GM21367 (cell line): ENCODE measurements around the gene SLC13A3.

Experiments
- ATAC-seq: cut with Tn5 transposase; IDR thresholded peaks from one replicate; pipeline ENCODE4 v1.9.1; 2021; ENCODE audit not compliant: unreplicated experiment

Gene SLC13A3

DNA sequence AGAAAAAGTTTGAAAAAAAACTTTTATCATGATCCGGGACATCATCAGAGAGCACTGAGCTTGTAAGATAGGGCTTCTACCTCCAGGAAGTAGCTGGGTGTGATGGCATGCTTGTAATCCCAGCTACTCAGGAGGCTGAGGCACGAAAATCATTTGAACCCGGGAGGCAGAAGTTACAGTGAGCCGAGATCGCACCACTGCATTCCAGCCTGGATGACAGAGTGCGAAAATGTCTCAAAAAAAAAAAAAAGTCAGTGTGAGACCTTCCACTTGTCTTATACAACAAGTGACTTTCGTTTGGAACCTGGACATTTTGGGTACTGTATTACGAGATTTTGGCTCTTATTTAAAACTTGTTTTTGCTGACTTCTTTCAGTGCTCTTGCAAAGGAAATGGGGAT, 5.9 kb upstream of the SLC13A3 start:
- no peak for ATAC-seq

DNA sequence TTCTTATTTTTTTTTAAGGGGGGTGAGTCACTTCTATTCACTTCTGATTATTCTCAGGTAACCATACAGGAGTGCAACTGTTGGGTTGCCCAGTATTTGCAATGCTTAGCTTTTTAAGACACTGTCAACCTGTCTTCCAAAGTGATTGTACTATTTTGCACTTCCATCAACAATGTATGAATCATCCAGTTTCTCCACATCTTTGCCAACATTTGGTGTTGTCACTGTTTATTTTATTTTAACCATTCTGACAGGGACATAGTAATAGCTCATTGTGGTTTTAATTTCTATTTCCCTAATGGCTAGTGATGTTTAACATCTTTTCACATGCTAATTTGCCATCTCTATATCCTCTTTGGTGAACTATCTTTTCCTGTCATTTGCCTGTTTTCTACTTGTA, 1.4 kb upstream of the SLC13A3 start:
- no peak for ATAC-seq

DNA sequence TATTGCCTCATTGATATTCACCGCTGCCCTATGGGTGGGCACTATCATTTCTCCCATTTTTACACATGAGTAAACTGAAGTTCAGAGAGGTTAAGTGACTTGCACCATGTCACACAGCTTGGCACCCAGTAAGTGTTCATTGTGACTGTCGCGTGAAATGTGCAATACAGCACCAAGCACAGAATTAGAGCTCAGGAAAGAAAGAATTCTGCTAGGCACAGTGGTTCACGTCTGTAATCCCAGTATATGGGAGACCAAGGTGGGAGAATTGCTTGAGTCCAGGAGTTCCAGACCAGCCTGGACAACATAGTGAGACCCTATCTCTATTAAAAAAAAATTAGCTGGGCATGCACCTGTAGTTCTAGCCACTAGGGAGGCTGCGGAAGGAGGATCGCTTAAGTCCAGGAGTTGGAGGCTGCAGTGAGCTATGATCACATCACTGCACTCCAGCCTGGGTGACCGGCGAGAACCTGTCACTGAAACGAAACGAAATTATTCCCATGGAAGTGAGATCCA, 626 bp downstream of the SLC13A3 start:
- no peak for ATAC-seq

DNA sequence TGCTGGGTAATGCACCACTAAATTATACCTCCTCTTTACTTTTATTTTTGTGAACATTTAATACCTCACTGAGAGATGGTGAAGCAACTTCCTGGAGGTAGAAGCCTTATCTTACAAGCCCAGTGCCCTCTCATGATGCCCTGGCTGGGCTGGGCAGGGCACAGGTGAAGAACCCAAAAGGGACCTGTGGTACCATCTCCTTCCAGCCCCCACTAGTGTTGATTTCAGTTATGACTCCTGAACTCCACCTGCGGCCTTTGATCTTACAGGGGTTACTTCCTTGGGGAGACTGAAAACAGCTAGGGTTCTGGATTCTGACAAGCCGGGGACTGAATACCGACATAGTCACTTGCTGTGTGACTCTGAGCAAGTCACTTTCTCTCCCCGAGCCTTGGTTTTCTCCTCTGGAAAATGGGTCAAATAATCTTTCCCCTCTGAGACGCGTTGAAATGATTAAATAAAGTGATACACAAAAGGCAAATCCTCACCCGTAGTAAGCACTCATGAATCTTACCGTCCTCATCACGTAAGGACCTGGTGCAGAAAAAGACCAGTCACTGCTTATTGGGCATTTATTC, 1.2 kb downstream of the SLC13A3 start:
- no peak for ATAC-seq

DNA sequence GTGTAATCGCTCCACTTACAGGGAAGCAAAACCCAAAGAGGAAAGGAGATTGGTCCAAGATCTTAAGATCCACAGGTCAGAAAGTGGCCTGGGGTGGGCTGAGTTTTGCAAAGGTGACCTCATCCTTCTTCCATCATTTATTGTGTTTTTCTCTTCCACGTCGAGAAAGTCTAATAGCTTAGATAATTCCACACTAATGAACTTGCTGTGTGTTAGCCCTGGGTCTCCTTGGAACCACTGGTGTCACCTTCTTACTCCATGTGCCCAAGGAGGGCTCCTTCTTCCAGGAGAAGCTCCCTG, 1.7 kb downstream of the SLC13A3 start:
- no peak for ATAC-seq

DNA sequence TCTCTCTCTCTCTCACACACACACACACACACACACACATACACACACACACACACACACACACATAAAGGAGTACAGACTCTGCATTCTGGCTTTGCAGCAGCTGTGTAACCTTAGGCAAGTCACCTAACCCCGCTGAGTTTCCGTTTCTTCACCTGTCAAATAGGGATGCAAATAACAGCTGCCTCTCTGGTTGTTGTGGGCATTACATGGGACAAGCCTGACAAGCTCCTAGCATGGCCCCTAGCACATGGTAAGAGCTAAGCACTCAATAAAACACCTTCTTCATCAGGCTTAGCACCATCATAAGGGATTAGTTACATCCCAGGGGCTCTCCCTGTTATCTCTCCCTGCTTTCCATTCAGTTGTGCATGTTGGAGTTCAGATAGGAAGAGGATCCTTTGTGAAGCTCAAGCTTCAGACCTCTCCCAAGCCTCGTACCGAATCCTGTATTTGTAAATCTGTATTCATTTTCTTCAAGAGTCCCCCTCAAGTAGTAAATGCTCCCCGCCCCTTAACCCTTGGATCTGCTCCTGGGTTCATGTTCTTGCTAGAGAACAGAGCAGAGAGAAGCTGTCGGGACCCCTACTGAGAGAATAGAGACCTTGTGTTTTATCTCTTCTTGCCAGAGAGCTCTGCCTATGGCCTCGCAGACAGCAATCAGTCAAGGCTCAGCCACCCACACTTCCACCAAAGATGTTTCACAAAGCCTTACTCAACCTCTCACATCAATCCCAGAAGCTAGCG, 2.2 kb downstream of the SLC13A3 start:
- no peak for ATAC-seq

DNA sequence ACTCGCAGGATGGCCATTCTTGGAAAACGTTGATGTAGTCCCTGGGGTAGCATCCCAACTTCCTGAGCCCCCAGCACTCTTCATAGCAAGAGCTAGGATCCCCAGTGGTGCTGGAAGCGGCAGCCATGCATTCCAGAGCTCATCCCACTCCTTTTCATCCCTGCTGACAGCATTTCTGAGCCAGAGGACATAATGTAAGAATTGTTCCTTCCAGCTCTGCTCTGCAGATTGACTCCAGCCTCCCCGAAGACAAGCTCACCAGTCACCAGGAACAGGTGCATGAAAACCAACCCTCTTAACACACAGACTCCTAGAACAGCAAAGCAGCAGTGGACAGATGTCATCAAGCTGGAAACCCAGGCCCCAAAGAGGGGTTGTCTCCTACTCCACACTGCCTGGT, 3.8 kb downstream of the SLC13A3 start:
- ATAC-seq = no peak

DNA sequence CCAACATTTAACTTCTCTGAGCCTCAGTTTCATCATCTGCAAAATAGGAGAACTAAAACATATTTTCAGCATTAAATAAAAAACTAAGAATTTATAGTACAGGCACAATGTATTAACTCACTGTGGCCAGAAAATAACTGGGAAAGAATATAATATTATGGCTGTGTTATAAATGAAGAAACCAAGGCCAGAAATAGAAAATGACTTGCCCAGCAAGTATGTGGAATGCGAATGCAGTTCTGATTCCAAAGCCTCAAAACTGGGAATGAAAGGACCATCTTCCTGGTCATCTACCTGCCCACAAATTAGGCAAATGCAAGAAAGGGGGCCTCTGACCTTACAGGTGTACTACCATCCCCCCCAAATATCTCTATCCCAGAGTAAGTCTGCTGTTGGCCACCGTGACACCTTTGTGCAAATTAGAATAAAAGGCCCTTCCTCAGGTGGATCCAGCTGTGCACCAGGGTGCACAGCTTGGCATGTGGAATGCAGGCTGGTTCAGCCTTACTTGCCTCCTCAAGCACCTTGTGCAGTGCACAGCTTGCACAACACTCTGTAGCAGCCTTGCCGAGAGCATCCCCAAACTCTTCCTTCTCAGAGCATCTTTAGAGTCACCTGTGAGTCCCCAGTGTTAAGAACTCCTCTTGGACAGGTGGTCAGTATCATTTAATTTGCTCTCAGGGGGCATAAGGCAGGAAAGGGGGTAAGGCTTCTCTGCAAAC, 4.4 kb downstream of the SLC13A3 start:
- no peak for ATAC-seq

DNA sequence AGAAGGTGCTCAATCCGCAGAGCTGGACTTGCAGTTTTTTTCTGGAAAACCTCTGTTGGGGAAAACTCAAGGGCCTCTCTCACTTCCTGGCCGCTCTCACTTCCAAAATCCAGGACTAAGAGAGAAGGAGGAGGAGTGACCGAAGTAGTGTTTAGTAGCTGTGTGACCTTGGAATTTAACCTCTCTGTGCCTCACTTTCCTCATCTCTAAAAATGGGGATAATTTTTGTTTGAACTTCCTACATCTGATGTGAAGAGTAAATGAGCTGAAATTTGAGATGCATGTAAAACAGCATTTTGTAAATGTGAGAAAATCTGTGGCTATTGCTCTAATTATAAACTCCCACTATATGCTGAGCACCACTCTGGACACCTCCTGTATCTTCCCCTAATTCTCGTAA, 5.1 kb downstream of the SLC13A3 start:
- no peak for ATAC-seq

DNA sequence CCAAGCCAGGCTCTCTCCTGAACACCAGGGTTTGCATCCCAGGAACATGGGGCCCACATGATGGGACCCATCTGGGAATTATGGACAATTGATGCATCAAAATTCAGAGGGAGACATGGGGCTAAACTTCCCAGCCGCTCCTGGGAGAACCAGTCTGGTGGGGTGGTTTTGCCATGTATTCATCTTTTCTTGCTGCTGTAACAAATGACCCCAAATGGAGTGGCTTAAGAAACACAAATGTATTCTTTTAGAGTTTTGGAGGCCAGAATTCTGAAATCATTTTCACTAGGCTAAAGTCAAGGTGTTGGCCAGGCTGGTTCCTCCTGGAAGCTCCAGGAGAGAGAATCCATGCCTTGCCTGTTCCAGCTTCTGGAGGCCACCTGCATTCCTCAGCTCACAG, 6.5 kb downstream of the SLC13A3 start:
- no peak for ATAC-seq

DNA sequence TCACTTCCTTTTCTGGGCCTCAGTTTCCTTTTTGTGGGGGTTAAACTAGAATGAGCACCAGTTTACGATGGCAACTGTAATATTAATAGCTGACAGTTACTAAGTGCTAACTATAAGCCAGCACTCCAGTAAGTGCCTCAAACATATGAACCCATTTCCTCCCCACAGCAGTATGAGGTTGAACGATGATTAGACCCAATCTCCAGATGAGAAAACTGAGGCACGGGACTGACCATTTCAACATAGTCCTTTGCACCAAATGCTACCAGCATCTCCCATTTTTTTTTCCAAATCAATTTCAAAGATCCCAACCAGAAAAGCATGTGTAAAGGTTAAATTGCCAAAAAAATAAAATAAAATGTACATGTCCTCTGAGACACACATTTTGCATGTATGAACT, 7.1 kb downstream of the SLC13A3 start:
- no peak for ATAC-seq

DNA sequence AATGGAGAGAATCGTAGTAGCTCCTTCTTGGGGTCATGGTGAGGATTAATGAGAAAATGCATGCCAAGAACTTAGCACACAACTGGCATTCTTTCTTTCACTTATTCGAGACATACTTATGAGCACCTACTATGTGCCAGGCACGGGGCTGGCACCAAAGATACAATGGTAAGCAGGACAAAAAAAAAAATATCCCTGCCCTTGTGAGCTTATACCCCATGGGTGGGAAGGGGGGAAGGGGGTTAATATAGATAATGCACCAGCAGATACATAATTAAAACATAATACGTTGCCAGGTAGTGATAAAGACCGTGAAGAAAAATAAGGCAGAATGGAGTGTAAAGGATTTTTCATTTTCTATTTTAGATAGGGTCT, 8.3 kb downstream of the SLC13A3 start:
- ATAC-seq = no peak

DNA sequence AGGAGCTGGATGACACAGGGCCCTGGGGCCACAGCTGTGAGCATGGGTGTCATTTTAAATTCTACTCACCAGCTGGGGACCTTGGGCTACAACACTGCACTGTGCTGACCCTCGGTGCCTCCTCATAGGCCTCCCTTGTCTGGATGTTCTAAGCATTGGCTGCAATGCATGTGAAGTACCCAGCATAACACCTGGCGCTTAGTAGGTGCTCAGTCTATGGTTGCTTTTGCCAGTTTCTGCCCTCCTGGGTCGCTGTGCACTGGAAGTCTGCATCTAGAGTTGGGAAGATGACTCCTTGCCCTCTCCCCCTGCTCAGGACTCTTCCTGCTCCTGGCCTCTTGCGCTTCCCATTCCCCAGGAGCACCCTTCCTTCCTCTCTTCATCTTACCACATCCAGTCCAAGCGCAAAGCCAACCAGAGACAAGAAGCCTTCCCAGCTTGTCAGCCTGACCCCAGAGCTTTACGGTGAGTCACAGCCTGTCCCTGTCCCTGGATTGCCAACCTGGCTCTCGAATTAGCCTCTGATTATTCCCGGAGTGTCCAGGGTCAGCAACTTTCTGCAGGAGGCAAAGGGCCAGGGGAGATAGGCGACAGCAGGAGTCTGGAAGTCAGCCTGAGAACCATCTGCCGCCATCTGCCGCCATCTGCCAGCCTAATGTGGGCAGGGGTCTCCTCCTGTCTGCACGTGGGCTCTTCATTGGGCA, 8.8 kb downstream of the SLC13A3 start:
- ATAC-seq = no peak

DNA sequence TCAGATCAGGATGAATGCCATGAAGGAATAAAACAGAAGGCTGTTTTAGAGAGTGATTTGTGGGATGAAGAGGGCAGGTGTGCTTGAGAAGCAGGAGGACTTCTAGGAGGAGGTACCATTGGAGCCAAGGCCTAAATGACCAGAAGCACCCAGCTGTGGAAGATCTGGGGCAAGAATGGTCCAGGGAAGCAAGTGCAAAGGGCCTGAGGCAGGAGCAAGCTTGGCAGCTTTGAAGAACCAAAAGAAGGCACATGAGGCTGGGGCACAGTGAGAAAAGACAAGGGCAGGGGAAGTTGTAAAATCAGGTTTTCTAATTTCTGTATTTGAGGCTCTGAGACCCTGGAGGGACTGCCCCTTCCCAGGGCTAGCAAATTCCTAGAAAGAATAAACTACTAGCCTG, 9.8 kb downstream of the SLC13A3 start:
- no peak for ATAC-seq

DNA sequence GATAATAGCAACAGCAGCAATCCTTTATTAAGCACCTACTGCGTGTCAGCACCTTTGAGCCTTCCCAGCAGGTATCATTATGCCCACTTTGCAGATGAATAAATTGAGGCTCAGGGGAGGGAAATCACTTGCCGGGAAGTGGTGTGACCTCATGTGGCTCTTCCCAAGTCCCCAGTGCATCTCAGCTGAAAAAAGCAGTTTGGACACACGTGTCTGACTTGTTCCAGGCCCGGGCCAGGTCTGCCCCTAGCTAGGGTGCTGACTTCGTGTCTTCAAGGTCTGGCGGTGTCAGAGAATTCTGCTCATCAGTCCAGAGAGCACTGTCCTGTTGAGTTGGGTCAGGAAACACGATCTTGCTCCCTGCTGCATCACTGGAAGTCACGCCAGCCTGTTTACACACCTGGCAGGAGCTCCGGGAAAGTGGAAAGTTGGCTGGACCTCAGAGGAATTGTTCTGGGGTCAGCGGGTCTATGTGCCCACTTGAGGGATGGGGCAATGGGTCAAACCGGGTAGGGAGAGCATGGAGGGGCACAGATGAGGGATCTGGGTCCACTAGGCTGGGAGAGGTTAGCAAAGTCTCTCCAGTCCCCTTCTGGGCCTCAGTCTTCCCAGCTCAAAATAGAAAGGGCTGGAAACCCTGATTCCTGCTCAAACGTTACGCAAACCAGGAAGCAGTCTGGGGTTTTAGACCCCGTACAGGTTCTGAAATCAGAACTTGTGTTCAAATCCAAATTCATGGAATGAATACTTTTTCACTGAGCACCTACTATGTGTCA, 10.5 kb downstream of the SLC13A3 start:
- no peak for ATAC-seq

DNA sequence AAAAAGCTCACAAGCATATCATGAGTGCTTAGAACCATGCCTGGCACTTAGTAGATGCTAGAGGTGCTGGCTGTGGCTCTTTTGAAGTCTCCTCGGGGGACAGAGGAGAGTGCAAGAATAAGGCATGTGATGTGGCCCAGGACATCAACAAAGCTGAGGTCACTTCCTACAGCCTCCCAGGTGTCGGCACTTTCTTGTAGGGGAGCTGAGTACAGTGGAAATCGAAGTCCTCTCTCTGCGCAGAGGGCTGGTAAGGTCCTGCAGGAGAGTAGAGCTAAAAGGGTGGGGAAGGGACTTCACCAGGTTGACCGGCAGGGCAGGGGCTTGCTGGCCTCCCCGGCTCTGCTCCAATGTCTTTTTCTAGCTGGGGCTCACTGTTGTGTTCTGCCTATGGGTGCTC, 11.2 kb downstream of the SLC13A3 start:
- ATAC-seq = no peak

DNA sequence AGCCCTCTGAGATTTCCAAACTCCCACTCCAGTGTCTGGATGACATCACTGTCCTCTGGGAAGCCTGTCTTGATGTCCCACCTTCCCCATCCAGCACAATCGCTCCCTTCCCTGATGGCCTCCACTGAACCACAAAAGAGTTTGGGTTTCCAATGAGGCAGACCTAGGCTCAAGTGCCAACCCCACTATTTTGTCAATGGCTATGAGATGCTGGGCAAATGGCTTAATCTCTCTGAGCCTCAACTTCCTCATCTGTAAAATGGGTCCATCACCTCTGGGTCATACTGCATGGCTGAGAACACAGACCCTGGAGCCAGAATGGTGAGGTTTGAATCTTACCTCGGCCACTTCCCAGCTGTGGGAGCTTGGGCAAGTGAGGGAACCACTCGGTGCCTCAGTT, 11.7 kb downstream of the SLC13A3 start:
- ATAC-seq = no peak

DNA sequence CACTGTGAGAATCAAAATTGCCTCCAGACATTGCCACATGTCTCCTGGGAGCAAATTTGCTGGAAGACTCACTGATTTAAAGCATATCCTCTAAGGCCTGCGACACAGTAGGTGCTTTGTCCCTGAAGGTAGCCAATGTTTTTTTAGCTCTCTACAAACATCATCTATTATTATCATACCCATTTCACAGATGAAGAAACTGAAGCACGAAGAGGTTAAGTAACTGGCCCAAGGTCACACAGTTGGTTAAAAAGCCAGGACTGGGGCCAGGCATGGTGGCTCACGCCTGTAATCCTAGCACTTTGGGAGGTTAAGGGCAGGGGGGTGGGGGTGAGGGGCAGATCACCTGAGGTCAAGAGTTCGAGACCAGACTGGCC, 12.4 kb downstream of the SLC13A3 start:
- ATAC-seq = no peak

DNA sequence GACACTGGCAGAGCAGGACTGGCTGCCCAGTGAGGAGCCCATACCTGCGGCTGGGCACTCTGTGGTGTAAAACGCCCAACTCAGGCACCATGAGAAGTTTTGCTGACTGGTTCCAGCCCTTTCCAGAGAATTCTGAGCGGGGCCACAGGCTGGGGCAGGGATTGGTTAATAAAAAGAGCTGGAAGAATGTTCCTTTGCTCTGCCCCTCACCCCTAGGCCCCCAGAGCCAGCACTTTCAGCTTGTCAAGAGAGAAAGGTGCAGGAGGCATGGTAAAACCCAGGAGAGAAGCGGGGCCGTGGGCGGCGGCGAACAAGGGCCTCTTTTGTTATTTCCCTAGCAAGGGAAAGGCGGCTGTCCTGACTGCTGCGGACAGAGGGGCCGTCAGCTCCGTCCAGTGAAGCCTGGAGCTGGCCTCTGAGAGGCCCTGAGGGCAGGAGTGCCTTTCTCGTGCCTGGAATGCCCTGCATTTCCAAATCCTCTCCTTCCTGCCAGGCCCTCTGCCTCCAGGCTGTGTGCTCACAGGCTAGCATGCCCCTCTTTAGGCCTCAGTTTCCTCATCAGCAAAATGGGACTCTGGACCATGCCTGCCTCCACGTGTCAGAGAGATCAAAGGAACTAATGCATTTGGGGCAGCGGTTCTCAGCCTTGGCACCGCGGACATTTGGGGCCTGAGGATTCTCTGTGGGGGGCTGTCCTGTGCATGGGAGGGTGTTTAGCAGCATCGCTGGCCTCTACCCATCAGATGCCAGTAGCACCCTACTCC, 12.9 kb downstream of the SLC13A3 start:
- ATAC-seq = no peak

DNA sequence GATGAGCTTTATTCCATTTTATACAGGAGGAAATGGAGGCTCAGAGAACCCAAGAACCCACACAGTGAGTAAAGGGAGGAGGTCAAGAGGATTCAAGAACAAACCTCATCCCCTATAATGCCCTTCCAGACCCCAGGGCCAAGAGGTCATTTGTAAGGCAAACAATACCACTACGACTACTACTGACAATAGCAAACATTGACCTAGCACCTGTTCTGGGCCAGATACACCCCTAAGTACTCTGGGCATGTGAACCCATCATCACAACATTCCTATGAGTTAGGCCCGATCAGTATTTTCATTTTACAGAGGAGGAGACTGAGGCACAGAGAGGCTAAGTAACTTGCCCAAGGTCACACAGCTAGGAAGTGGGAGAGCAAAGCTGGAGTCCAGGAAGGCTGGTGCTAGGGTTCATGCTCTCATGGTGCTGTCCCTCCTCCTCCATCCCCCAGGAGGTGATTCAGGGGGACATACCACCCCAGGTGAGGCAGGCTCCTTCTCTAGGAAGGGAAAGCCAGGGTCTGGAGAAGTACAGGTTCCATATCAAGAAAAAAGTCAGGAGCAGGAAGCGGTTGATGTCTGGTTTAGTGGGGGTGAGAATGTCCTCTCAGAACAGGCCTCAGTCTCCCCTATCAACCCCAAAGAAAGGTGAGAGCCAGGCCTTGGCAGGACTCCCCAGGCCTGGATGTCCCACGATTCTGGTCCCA, 13.7 kb downstream of the SLC13A3 start:
- ATAC-seq = no peak
